Spleen (tissue), 7 donors: ENCODE measurements around the gene SOX14.

Experiments
- POLR2A ChIP-seq, 3 donors: fragments of 450-650 bp; IDR thresholded peaks; one replicate each; pipeline ENCODE4 v1.5.1; 2017; ENCODE audit warnings: antibody characterized with exemption in 3 of 3, mild to moderate bottlenecking in 1 of 3
- TF ChIP-seq, protein P1 (sequence below), 11 experiments: fragments of 200-600 bp in 7 of 11; fragments of 450-650 bp in 4 of 11; sonication (generic) in 4 of 11; IDR thresholded peaks in 8 of 11; conservative IDR thresholded peaks in 3 of 11; 1 replicate in 7 of 11; 2 replicates in 4 of 11; pipeline versions ENCODE4 v1.4.0 to v1.8.0; 2016 to 2021; ENCODE audit warnings: antibody characterized with exemption in 11 of 11, inconsistent platforms in 4 of 11, mild to moderate bottlenecking in 1 of 11
- donor health status: DM: no; HTN: no; CAD: no; lungs with moderate emphysema.
- donor health status: DM: no; HTN: no; CAD: no.
- donor health status: DM: no; HTN: no; CAD: no.

DNA sequence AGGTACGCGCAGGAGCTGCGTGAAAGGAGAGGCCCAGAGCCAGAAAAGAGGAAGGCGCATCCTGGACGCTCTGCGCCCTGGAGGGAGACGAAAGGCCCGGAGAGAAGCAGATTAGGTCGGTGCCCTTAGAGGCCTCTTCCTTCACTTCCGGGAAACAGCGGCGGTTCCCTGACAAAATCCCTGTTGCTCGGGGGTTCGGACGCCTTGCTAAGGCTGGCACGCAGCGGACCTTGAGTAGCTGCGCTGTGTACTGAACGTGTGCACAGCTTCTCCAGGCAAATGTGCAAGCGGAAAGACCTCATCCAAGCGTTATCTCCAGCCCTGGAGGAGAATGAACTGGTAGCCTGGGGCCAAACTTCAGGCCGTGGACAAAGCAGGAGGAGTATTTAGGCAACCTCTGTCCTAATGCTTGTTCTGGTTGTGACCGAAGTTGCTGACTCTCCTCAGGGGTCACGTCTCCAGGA is 3.0 kb upstream of the SOX14 start:
- TF ChIP-seq, protein P1, sequence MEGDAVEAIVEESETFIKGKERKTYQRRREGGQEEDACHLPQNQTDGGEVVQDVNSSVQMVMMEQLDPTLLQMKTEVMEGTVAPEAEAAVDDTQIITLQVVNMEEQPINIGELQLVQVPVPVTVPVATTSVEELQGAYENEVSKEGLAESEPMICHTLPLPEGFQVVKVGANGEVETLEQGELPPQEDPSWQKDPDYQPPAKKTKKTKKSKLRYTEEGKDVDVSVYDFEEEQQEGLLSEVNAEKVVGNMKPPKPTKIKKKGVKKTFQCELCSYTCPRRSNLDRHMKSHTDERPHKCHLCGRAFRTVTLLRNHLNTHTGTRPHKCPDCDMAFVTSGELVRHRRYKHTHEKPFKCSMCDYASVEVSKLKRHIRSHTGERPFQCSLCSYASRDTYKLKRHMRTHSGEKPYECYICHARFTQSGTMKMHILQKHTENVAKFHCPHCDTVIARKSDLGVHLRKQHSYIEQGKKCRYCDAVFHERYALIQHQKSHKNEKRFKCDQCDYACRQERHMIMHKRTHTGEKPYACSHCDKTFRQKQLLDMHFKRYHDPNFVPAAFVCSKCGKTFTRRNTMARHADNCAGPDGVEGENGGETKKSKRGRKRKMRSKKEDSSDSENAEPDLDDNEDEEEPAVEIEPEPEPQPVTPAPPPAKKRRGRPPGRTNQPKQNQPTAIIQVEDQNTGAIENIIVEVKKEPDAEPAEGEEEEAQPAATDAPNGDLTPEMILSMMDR (IDR thresholded peaks at IDR 0.05 in 8 of 11, conservative IDR thresholded peaks at IDR 0.05 in 3 of 11), result no peak
- TF ChIP-seq POLR2A (IDR thresholded peaks at IDR 0.05), result no peak
